ENCODE measurements around the gene SLC44A1. TPM values are rescaled to one million over a fixed set of nuclear protein-coding genes. Genes with fewer than 3 reads are reported as not detected.
A peak's percentile ranks its signal among the peaks of the same experiment; 100 is the strongest.

SLC44A1 gene
- polyA plus RNA-seq, 3 donors: 6.9 to 52.1 (median 46.5) TPM

- no peak for DNase-seq
- H3K9ac ChIP-seq (ENCODE audit: insufficient read depth, low read length, poor library complexity, severe bottlenecking): no peak overlapping the region
- Mint-ChIP-seq H3K27ac (peak overlapping the region in 4 of 7 donors; percentile 1 to 53 (median 14)), H3K36me3 (peaks cover 18 to 29% of the 10 kb centered on the region in 2 donors), H3K27me3 (ENCODE audit: low read depth in 3 of 3) (no peaks in the 10 kb centered on the region), H3K9me3 (no peaks in the 10 kb centered on the region), H3K4me1 (peaks cover 16% of the 10 kb centered on the region), H3K4me3 (no peak overlapping the region)
- no peak overlapping the region for H3K4me3 ChIP-seq (replicated peaks in 1 of 3; ENCODE audit: low read depth in 2 of 3, low read length in 3 of 3)
- H2AFZ ChIP-seq (ENCODE audit: insufficient read depth, low read depth, low read length, poor library complexity, severe bottlenecking): no peak overlapping the region
- no peak for TF ChIP-seq CTCF (IDR thresholded peaks at IDR 0.05)
- WGBS (ENCODE audit: insufficient coverage): 83% methylated on average over 2 of the region's 3 CpGs
- peaks cover 3 to 36% of the 10 kb centered on the region in 2 donors for H3K36me3 ChIP-seq (replicated peaks in 1 of 2; ENCODE audit: control insufficient read depth in 1 of 2, insufficient read depth in 2 of 2, low read length in 2 of 2)
- H3K4me2 ChIP-seq (replicated peaks; ENCODE audit: extremely low read depth, low read length, poor library complexity, severe bottlenecking): no peak overlapping the region
- H3K27ac ChIP-seq (ENCODE audit: low read depth in 1 of 2, low read length in 2 of 2): no peak overlapping the region
- H3K79me2 ChIP-seq (ENCODE audit: insufficient read depth, low read length): peaks cover 53% of the 10 kb centered on the region
- no peaks in the 10 kb centered on the region for H4K20me1 ChIP-seq (ENCODE audit: insufficient read depth, low read length)
- H3K27me3 ChIP-seq (ENCODE audit: control insufficient read depth in 2 of 2, insufficient read depth in 2 of 2, low read length in 2 of 2): no peaks in the 10 kb centered on the region
- H3K9me3 ChIP-seq (replicated peaks in 1 of 2; ENCODE audit: control insufficient read depth in 1 of 2, insufficient read depth in 1 of 2, low read length in 2 of 2): no peaks in the 10 kb centered on the region
- H3K4me1 ChIP-seq (ENCODE audit: control insufficient read depth in 1 of 2, insufficient read depth in 2 of 2, low read length in 2 of 2): peaks cover 0 to 8% of the 10 kb centered on the region in 2 donors
- intact Hi-C loops (cut with micrococcal nuclease): no loop called here
Measured at GRCh38 chr9:105309531-105309931, 65.1 kb downstream of the SLC44A1 start.

- Histone ChIP-seq H3K4me2 (replicated peaks; ENCODE audit: extremely low read depth, low read length, poor library complexity, severe bottlenecking) (no peak overlapping the region), H3K4me1 (ENCODE audit: control insufficient read depth in 1 of 2, insufficient read depth in 2 of 2, low read length in 2 of 2) (no peaks in the 10 kb centered on the region), H3K27ac (ENCODE audit: low read depth in 1 of 2, low read length in 2 of 2) (no peak overlapping the region), H3K79me2 (ENCODE audit: insufficient read depth, low read length) (peaks cover 36% of the 10 kb centered on the region), H3K9me3 (replicated peaks in 1 of 2; ENCODE audit: control insufficient read depth in 1 of 2, insufficient read depth in 1 of 2, low read length in 2 of 2) (no peaks in the 10 kb centered on the region), H3K36me3 (replicated peaks in 1 of 2; ENCODE audit: control insufficient read depth in 1 of 2, insufficient read depth in 2 of 2, low read length in 2 of 2) (peaks cover 9 to 54% of the 10 kb centered on the region in 2 donors), H3K9ac (ENCODE audit: insufficient read depth, low read length, poor library complexity, severe bottlenecking) (no peak overlapping the region), H4K20me1 (ENCODE audit: insufficient read depth, low read length) (no peaks in the 10 kb centered on the region), H2AFZ (ENCODE audit: insufficient read depth, low read depth, low read length, poor library complexity, severe bottlenecking) (no peak overlapping the region), H3K4me3 (replicated peaks in 1 of 3; ENCODE audit: low read depth in 2 of 3, low read length in 3 of 3) (no peak overlapping the region), H3K27me3 (ENCODE audit: control insufficient read depth in 2 of 2, insufficient read depth in 2 of 2, low read length in 2 of 2) (no peaks in the 10 kb centered on the region)
- Mint-ChIP-seq H3K4me1 (peaks cover 7% of the 10 kb centered on the region), H3K27ac (no peak overlapping the region), H3K36me3 (peaks cover 29 to 40% of the 10 kb centered on the region in 2 donors), H3K9me3 (no peaks in the 10 kb centered on the region), H3K4me3 (no peak overlapping the region), H3K27me3 (ENCODE audit: low read depth in 3 of 3) (no peaks in the 10 kb centered on the region)
- intact Hi-C loops (cut with micrococcal nuclease): no loop called here
- DNase-seq: no peak
- WGBS (ENCODE audit: insufficient coverage): no CpG with 5 or more reads among the region's 2 CpGs
- TF ChIP-seq CTCF (IDR thresholded peaks at IDR 0.05): no peak
Measured at GRCh38 chr9:105311306-105311705, 66.9 kb downstream of the SLC44A1 start.
